ENCODE results near the gene DDX49. TPM values are rescaled to one million over a fixed set of nuclear protein-coding genes. Genes with fewer than 3 reads are reported as not detected.

The DDX49 gene
- total RNA-seq, 1 experiment from 2014 or later = 51.9 TPM

GRCh38 chr19:18898081-18898606 lies 21.4 kb upstream of the DDX49 start:
- POLR2A ChIA-PET = no interaction called here
- Histone ChIP-seq H3K4me1 (ENCODE audit: control insufficient read depth in 1 of 2, insufficient read depth in 2 of 2, low read length in 2 of 2) (peaks cover 0 to 4% of the 10 kb centered on the region in 2 experiments; a peak in 2 of 4 replicates), H2AFZ (ENCODE audit: low read depth, low read length, poor library complexity, severe bottlenecking) (no peak overlapping the region), H4K20me1 (ENCODE audit: insufficient read depth) (no peaks in the 10 kb centered on the region), H3K4me2 (ENCODE audit: low read length) (no peak overlapping the region), H3K4me3 (replicated peaks in 1 of 2; ENCODE audit: low read depth in 1 of 2, low read length in 2 of 2) (no peak overlapping the region), H3K9me3 (ENCODE audit: control insufficient read depth in 1 of 2, insufficient read depth in 1 of 2, low read depth in 1 of 2, low read length in 2 of 2) (no peaks in the 10 kb centered on the region), H3K79me2 (ENCODE audit: insufficient read depth, low read length) (no peaks in the 10 kb centered on the region), H3K27me3 (ENCODE audit: insufficient read depth, low read length) (no peaks in the 10 kb centered on the region), H3K9me2 (ENCODE audit: insufficient read depth) (no peaks in the 10 kb centered on the region), H3K9ac (ENCODE audit: low read length) (no peak overlapping the region), H3K36me3 (ENCODE audit: control insufficient read depth in 1 of 2, insufficient read depth in 2 of 2, low read length in 2 of 2) (peaks cover 0 to 9% of the 10 kb centered on the region in 2 experiments; a peak in 3 of 4 replicates), H3K27ac (ENCODE audit: low read depth, low read length) (no peak overlapping the region)
- TF ChIP-seq CBX3 (IDR thresholded peaks at IDR 0.05; ENCODE audit: low read depth) = no peak
- TF ChIP-seq EZH2 (IDR thresholded peaks at IDR 0.05) = no peak
- TF ChIP-seq, protein P1, sequence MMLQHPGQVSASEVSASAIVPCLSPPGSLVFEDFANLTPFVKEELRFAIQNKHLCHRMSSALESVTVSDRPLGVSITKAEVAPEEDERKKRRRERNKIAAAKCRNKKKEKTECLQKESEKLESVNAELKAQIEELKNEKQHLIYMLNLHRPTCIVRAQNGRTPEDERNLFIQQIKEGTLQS (IDR thresholded peaks at IDR 0.05) = no peak
- TF ChIP-seq EGR1 (IDR thresholded peaks at IDR 0.05; ENCODE audit: low read depth) = no peak
- TF ChIP-seq RAD21 (IDR thresholded peaks at IDR 0.05; ENCODE audit: low read depth) = no peak
- no peak for TF ChIP-seq EZH2phosphoT487 (IDR thresholded peaks at IDR 0.05; ENCODE audit: borderline replicate concordance)
- no peak for TF ChIP-seq CTCF (IDR thresholded peaks at IDR 0.05 in 2 of 3, conservative IDR thresholded peaks at IDR 0.05 in 1 of 3; ENCODE audit: borderline replicate concordance in 1 of 3, insufficient read depth in 1 of 3, low read depth in 2 of 3, low read length in 2 of 3)
- TF ChIP-seq ZBTB33 (IDR thresholded peaks at IDR 0.05; ENCODE audit: extremely low read depth, insufficient replicate concordance, low read length) = no peak
- no peak for TF ChIP-seq SP1 (IDR thresholded peaks at IDR 0.05; ENCODE audit: low read depth)
- TF ChIP-seq JUND (IDR thresholded peaks at IDR 0.05) = no peak
- BruUV-seq (replicated peaks) = no TSS peak
- RAD21 ChIA-PET (ENCODE audit: low non-redundant PET in 1 of 2, low total read pairs in 2 of 2, uncharacterized antibody in 2 of 2, unreplicated experiment in 2 of 2) = no interaction called here
- CTCF ChIA-PET = no interaction called here
- ATAC-seq (no peak), DNase-seq (ENCODE audit: low read depth, low spot score) (no peak)
- intact Hi-C loops (cut with micrococcal nuclease) = no loop called here

All from HCT116 (cell line).